Mucosa of rectum (tissue), 2 donors: ENCODE data around the gene HK3.

ENCODE experiments used
- H3K27ac ChIP-seq, 2 donors: one replicate each; pipeline ENCODE4 v1.7.0; 2013; ENCODE audit warnings: inconsistent platforms in 2 of 2, low read depth in 2 of 2, low read length in 2 of 2
- H3K27me3 ChIP-seq, 2 donors: one replicate each; pipeline ENCODE4 v1.7.0; 2013; ENCODE audit warnings: low read length in 2 of 2; ENCODE audit not compliant: control insufficient read depth in 2 of 2, insufficient read depth in 2 of 2
- H3K36me3 ChIP-seq, 2 donors: one replicate each; pipeline ENCODE4 v1.7.0; 2013; ENCODE audit warnings: low read length in 2 of 2; ENCODE audit not compliant: control insufficient read depth in 2 of 2, insufficient read depth in 2 of 2
- H3K4me1 ChIP-seq, 2 donors: one replicate each; pipeline ENCODE4 v1.7.0; 2013; ENCODE audit warnings: low read length in 2 of 2, mild to moderate bottlenecking in 1 of 2; ENCODE audit not compliant: control insufficient read depth in 2 of 2, insufficient read depth in 2 of 2
- H3K4me3 ChIP-seq, 2 donors: one replicate each; pipeline ENCODE4 v1.7.0; 2013; ENCODE audit warnings: low read length in 2 of 2
- H3K9ac ChIP-seq, 2 donors: one replicate each; pipeline ENCODE4 v1.7.0; 2013; ENCODE audit warnings: low read length in 2 of 2, low read depth in 1 of 2, mild to moderate bottlenecking in 1 of 2
- H3K9me3 ChIP-seq, 2 donors: one replicate each; pipeline ENCODE4 v1.7.0; 2013; ENCODE audit warnings: low read length in 2 of 2; ENCODE audit not compliant: control insufficient read depth in 2 of 2
- donor health status: healthy.
- donor health status: Normal muscosa, but diverticular disease.

HK3 gene

DNA sequence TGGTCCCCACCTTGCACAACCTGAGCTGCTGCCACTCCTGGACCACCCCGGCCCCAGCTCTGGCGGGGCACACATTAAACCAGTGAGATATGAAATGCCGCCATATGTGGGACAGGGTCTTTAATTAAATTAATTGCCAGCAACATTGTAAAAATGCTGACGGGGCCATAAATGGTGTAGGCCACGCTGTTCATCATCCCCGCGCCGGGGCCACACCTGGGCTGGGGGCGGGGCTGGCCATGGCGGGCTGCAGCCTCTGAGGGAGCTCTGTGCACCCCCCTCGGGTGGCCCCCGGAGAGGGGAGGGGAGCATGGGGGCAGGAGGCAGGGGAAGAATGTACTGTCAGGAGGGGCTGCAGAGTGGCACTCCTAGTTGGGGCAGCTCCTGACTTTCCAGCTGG is 47.8 kb downstream of the HK3 start:
- Histone ChIP-seq H3K36me3 (no peaks in the 10 kb centered on the region), H3K9me3 (no peaks in the 10 kb centered on the region), H3K27ac (no peak overlapping the region), H3K4me1 (no peaks in the 10 kb centered on the region), H3K9ac (no peak overlapping the region), H3K27me3 (peaks cover 0 to 5% of the 10 kb centered on the region in 2 donors), H3K4me3 (no peak overlapping the region)

DNA sequence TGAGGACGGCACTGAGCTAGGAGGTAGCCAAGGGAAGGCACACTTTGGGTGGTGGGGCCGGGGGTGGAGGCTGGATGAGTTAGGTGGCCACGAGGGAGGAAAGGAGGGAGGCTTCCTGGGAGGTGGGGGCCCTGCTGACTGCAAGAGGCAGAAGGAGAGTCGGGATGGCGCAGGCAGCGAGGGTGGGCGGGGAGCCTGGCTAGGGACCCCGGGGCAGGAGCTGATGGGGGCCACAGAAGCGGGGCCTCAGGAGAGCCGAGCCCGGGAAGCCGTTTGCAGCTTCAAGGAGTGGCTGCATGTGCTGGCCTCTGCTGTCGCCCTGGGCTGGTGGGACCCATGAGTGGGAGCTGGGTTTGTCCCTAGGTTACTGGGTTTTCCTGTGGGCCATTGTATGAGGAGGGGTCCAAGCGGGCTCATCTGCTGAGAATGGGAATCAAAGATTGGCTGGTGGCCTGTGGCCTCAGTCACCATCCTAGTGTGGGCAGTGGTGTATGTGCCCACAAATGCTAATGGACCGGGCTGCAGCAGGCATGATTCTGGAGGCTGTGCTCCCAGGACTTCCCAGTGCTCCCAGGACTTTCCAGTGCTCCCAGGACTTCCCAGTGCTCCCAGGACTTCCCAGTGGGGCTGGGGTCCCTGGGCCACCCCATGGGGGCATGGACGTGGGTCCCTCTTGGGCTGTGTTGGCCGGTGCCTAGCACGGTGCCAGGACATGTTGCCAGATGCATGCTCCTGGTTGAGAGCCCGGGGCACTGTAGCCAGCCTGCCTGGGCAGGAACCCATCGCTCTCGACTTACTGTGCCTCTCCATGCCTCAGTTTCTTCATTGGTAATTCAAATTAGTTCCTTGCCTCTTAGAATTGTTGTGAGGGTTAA is 48.5 kb downstream of the HK3 start:
- no peaks in the 10 kb centered on the region for H3K36me3 ChIP-seq
- H3K4me1 ChIP-seq: no peaks in the 10 kb centered on the region
- peaks cover 2 to 9% of the 10 kb centered on the region in 2 donors for H3K27me3 ChIP-seq

DNA sequence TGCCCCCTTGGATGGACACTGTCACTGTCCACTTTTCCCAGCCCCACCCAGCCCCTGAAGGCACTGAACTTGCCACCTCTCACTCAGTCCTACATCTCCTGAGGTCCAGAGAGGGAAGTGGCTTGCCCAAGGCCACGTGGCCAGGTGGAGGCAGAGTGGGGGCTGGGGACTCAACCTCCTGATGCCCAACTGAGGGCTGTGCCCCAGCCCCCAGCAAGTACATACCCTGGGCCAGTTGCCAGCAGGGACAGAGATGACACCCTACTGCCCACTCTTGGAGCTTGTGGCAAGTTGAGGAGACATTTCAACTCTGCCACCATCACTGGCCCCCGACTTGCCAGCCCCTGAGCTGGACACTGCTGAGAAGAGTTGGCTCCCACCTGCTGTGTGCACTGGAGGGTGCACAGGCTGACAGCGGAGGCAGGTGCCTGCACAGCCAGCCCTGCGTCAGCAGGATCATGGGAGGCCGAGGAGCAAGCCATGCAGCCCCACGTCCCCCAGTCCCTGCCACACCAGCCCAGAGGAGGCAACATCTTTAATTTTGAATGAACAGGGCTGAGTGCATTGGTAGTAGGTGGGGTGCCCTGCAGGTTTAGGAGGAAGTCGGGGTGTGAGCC is 49.4 kb downstream of the HK3 start:
- peaks cover 2 to 11% of the 10 kb centered on the region in 2 donors for H3K27me3 ChIP-seq
- no peak overlapping the region for H3K27ac ChIP-seq
- no peaks in the 10 kb centered on the region for H3K36me3 ChIP-seq
- H3K4me3 ChIP-seq: no peak overlapping the region
- no peaks in the 10 kb centered on the region for H3K9me3 ChIP-seq
- H3K9ac ChIP-seq: no peak overlapping the region
- H3K4me1 ChIP-seq: no peaks in the 10 kb centered on the region

More for the DNA sequence above, 48.5 kb downstream of the HK3 start:
- H3K9me3 ChIP-seq: no peaks in the 10 kb centered on the region
- H3K9ac ChIP-seq: no peak overlapping the region
- H3K27ac ChIP-seq: no peak overlapping the region
- H3K4me3 ChIP-seq: no peak overlapping the region

DNA sequence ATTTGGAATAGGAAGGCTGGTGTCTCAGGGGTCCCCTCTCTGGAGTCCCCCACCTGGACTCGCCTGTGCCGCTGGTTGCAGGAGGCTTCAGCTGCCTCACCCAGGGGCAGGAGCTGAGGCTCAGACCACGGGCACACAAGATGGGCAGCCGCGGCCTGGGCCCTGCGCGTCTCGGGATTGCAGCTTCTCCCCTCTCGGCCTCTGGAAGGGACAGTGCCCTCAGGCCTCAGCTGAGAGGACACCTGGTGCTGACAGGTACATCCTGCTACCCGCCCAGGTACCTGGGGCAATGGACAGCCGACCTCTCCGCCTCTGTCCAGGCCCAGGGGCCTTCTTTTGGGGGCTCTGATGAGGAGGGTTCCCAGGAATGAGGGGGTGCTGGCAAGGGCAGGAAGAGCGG is 50.5 kb downstream of the HK3 start:
- no peak overlapping the region for H3K4me3 ChIP-seq
- peaks cover 2 to 11% of the 10 kb centered on the region in 2 donors for H3K27me3 ChIP-seq

GRCh38 chr5:176847726-176848290 is 51.3 kb downstream of the HK3 start:
- Histone ChIP-seq H3K9me3 (no peaks in the 10 kb centered on the region), H3K36me3 (no peaks in the 10 kb centered on the region), H3K27ac (no peak overlapping the region), H3K27me3 (peaks cover 2 to 11% of the 10 kb centered on the region in 2 donors), H3K9ac (no peak overlapping the region), H3K4me1 (no peaks in the 10 kb centered on the region), H3K4me3 (no peak overlapping the region)

More for the DNA sequence above, 50.5 kb downstream of the HK3 start:
- Histone ChIP-seq H3K9me3 (no peaks in the 10 kb centered on the region), H3K27ac (no peak overlapping the region), H3K36me3 (no peaks in the 10 kb centered on the region), H3K9ac (no peak overlapping the region), H3K4me1 (no peaks in the 10 kb centered on the region)

DNA sequence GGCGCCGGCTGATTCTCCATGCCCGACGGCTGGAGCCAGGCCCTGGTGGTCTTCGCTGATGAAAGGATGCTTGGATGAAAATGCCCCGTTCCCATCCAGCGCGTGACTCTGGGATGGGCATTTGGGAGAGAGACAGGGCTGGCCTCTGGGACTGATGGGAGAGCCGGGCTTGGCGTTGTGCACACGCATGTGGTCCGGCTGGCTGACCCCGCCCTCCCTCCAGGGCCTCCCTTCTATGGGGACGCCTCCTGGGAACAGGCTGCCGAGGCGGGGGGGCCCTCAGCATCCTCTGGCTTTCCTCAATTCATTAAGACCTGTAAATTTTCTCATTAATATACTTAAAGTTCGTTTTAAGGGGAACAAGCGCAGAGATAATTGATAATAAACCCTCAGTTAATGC is 52.0 kb downstream of the HK3 start:
- no peak overlapping the region for H3K27ac ChIP-seq
- H3K9ac ChIP-seq: no peak overlapping the region
- H3K4me3 ChIP-seq: no peak overlapping the region
- no peaks in the 10 kb centered on the region for H3K36me3 ChIP-seq
- H3K27me3 ChIP-seq: peaks cover 2 to 11% of the 10 kb centered on the region in 2 donors
- H3K4me1 ChIP-seq: no peaks in the 10 kb centered on the region
- no peaks in the 10 kb centered on the region for H3K9me3 ChIP-seq

DNA sequence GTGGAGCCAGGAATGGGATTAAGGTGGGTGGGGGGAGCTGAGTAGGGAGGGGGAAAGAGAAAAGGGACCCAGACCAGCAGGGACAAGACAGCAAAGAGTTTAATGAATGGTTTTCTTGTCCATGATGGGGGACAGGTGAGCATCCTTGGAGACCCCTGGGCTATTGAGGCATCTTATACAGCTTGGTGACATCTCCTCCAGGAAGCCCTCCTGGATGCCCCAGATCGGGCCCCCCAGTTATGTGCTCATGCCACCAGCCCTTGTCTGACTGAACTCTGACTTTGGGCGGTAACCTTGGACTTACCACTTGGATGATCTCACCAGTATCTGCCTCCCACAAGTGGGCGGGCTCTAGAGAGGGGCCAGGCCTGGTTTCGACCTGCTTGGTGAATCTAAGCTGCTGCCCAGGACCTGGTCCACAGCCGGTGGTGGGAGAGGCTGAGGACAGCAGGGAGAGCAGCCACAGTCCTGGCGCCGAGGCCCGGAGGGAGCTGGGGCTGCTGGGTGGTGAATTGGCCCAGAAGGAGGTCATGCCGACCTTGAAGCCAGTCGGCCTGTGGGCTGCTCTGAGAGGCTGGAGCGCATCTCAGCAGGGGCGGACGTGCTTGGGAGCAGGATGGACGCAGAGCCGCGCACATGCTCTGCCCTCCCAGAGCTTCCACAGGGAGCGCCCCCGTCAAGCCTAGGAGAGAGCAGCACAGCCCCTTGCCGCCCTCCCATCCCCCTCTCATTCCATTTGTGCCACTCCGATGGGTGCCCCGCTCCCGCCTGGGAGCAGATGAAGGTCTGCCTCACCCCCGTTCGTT is 52.6 kb downstream of the HK3 start:
- no peaks in the 10 kb centered on the region for H3K9me3 ChIP-seq
- H3K4me1 ChIP-seq: no peaks in the 10 kb centered on the region
- peaks cover 2 to 11% of the 10 kb centered on the region in 2 donors for H3K27me3 ChIP-seq
- H3K27ac ChIP-seq: no peak overlapping the region
- H3K36me3 ChIP-seq: no peaks in the 10 kb centered on the region
- no peak overlapping the region for H3K4me3 ChIP-seq
- no peak overlapping the region for H3K9ac ChIP-seq

GRCh38 chr5:176845392-176845713 is 53.8 kb downstream of the HK3 start:
- no peaks in the 10 kb centered on the region for H3K4me1 ChIP-seq
- H3K9ac ChIP-seq: no peak overlapping the region
- no peaks in the 10 kb centered on the region for H3K36me3 ChIP-seq
- no peak overlapping the region for H3K4me3 ChIP-seq
- H3K9me3 ChIP-seq: no peaks in the 10 kb centered on the region
- no peak overlapping the region for H3K27ac ChIP-seq
- peaks cover 2 to 14% of the 10 kb centered on the region in 2 donors for H3K27me3 ChIP-seq

DNA sequence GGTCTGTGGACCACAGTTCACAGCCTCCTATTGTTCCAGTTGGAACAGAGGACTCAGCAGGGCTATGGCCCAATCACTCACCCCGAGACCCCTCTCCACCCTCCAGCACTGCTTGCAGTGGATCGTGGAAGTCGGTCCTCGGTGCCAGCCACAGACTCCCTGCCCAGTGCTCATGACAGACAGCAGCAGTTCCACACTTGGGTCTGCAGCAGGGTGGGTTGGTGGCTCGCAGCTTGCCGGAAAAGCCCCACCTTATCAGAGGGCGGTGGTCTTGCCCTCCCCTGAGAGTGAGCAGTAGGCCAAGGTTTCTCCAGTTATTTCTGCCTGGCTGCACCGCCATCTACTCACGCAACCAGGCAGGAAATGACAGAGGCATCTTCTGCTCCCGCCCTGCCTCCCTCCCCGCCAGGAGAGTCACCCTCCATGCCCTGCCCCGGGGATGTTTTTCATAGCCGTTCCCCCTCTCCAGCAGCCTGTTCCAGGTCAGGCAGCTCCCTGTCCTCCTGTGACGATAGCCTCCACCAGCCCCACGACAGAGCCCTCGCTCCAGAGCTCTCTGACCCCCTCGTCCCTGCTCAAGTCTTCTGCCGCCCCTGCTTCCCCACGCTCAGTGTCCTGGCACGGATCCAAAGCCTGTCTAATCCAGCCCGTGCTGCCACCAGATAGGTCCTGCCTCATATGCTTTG is 54.3 kb downstream of the HK3 start:
- H3K4me1 ChIP-seq: no peaks in the 10 kb centered on the region
- H3K36me3 ChIP-seq: no peaks in the 10 kb centered on the region
- no peak overlapping the region for H3K27ac ChIP-seq
- no peak overlapping the region for H3K9ac ChIP-seq
- H3K9me3 ChIP-seq: no peaks in the 10 kb centered on the region
- H3K4me3 ChIP-seq: no peak overlapping the region
- H3K27me3 ChIP-seq: peaks cover 2 to 14% of the 10 kb centered on the region in 2 donors
